Measurements from ENCODE around the gene CYLD.

Gene CYLD

DNA sequence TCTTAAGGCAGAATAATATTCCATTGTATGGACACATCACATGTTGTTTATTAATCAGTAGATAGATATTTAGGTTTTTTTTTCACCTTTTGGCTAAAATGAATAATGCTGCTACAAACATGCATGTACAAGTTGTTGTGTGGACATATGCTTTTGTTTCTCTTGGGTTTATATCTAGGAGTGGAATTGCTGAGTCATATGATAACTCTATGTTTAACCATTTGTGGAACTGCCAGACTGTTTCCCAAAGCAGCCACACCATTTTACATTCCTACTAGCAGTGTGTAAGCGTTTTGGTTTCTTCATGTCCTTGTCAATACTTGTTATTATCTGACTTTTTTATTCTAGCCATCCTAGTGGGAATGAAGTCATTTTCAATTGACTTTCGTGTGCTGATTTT is 21.3 kb downstream of the CYLD start:
- no peak for DNase-seq
- Mint-ChIP-seq H3K4me1 (peaks cover 79% of the 10 kb centered on the region), H3K36me3 (peaks cover 68% of the 10 kb centered on the region), H3K27ac (no peak overlapping the region), H3K4me3 (no peak overlapping the region), H3K27me3 (no peaks in the 10 kb centered on the region), H3K9me3 (peaks cover 8% of the 10 kb centered on the region)
- CTCF ChIA-PET: interaction anchor here (1.1 to 2.0 kb wide), 3 partner anchors 43 to 96 kb away, joined by 4 to 6 read pairs (median 4); no protein-coding TSS in a partner anchor

DNA sequence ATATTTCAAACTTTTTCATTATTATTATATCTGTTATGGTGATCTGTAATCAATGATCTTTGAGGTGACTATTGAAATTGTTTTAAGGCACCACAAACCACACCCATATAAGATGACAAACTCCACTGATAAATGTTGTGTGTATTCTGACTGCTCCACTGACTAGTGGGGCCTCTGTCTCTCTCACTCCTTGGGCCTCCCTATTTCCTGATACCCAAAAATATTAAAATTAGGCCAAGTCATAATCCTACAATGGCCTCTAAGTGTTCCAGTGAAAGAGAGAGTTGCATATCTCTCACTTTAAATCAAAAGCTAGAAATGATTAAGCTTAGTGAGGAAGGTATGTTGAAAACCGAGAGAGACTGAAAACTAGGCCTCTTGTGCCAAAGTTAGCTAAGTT is 23.4 kb downstream of the CYLD start:
- H3K4me3 Mint-ChIP-seq: no peak overlapping the region
- no peak for DNase-seq
- CTCF ChIA-PET: interaction anchor here (1.3 to 2.0 kb wide), 3 partner anchors 14 to 98 kb away, joined by 3 to 4 read pairs (median 4); no protein-coding TSS in a partner anchor
- H3K27ac Mint-ChIP-seq: peak overlapping the region; percentile 47
- H3K36me3 Mint-ChIP-seq: peaks cover 80% of the 10 kb centered on the region
- peaks cover 78% of the 10 kb centered on the region for H3K4me1 Mint-ChIP-seq
- H3K9me3 Mint-ChIP-seq: peaks cover 8% of the 10 kb centered on the region
- H3K27me3 Mint-ChIP-seq: no peaks in the 10 kb centered on the region

GRCh38 chr16:50765861-50766260 is 24.0 kb downstream of the CYLD start:
- peaks cover 8% of the 10 kb centered on the region for H3K9me3 Mint-ChIP-seq
- no peak overlapping the region for H3K4me3 Mint-ChIP-seq
- no peaks in the 10 kb centered on the region for H3K27me3 Mint-ChIP-seq
- CTCF ChIA-PET: interaction anchor here (1.3 to 1.5 kb wide), 2 partner anchors 15 to 39 kb away, joined by 3 to 4 read pairs; no protein-coding TSS in a partner anchor
- peaks cover 73% of the 10 kb centered on the region for H3K4me1 Mint-ChIP-seq
- H3K27ac Mint-ChIP-seq: peak overlapping the region; percentile 47
- peaks cover 78% of the 10 kb centered on the region for H3K36me3 Mint-ChIP-seq
- DNase-seq: no peak

- Mint-ChIP-seq H3K4me1 (peaks cover 76% of the 10 kb centered on the region), H3K27ac (no peak overlapping the region), H3K9me3 (peaks cover 8% of the 10 kb centered on the region), H3K27me3 (no peaks in the 10 kb centered on the region), H3K4me3 (no peak overlapping the region), H3K36me3 (peaks cover 79% of the 10 kb centered on the region)
- no peak for DNase-seq
- CTCF ChIA-PET: interaction anchor here (1.1 to 1.3 kb wide), 2 partner anchors 20 to 39 kb away, joined by 3 to 4 read pairs; no protein-coding TSS in a partner anchor
These were observed 25.3 kb downstream of the CYLD start for GRCh38 chr16:50767197-50767596.

- Mint-ChIP-seq H3K27me3 (no peaks in the 10 kb centered on the region), H3K9me3 (peaks cover 4% of the 10 kb centered on the region), H3K27ac (no peak overlapping the region), H3K36me3 (peaks cover 73% of the 10 kb centered on the region), H3K4me3 (no peak overlapping the region), H3K4me1 (peaks cover 48% of the 10 kb centered on the region)
- no peak for DNase-seq
- CTCF ChIA-PET: no interaction called here
These were observed 29.5 kb downstream of the CYLD start for GRCh38 chr16:50771366-50771765.

DNA sequence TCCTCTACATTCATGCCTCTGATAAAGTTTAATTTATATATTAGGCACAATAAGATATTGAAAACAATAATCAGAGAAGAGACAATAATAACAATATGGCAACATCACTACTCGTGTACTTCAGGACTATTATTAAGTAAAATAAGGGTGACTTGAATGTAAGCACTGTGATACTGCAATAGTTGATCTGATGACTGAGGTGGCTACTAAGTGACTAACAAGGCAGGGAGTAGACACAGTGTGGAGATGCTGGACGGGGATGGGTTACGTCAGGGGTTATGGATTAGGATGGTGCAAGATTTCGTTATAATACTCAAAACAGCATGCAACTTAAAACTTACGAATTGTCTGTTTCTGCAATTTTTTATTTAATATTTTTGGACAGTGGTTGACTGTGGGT is 32.5 kb downstream of the CYLD start:
- DNase-seq: no peak
- Mint-ChIP-seq H3K4me3 (no peak overlapping the region), H3K27ac (no peak overlapping the region), H3K4me1 (peaks cover 34% of the 10 kb centered on the region), H3K9me3 (no peaks in the 10 kb centered on the region), H3K27me3 (no peaks in the 10 kb centered on the region), H3K36me3 (peaks cover 65% of the 10 kb centered on the region)
- CTCF ChIA-PET: no interaction called here

DNA sequence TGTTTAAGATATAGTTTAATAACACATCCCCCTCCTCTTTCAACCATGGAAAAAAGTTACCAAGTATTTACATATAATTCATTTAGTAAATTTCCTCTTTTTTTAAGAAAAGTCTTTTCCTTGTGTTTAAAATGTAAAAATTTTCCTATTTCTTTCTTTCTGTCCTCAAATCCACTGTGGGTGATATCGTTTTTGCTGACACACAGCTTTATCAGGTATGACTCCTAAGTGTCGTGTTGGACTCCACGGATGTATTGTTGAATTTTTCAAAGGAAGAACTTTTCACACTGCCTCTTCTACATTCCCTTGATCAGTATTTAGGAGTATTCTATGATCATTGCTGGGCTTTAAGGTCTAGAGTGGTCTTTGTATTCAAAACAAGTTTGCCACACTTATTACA is 33.1 kb downstream of the CYLD start:
- Mint-ChIP-seq H3K4me3 (no peak overlapping the region), H3K27ac (no peak overlapping the region), H3K27me3 (no peaks in the 10 kb centered on the region), H3K4me1 (peaks cover 32% of the 10 kb centered on the region), H3K36me3 (peaks cover 67% of the 10 kb centered on the region), H3K9me3 (no peaks in the 10 kb centered on the region)
- CTCF ChIA-PET: interaction anchor here (0.6 kb wide), 1 partner anchor 1304 kb away, joined by 3 read pairs; no protein-coding TSS in a partner anchor
- DNase-seq: no peak

DNA sequence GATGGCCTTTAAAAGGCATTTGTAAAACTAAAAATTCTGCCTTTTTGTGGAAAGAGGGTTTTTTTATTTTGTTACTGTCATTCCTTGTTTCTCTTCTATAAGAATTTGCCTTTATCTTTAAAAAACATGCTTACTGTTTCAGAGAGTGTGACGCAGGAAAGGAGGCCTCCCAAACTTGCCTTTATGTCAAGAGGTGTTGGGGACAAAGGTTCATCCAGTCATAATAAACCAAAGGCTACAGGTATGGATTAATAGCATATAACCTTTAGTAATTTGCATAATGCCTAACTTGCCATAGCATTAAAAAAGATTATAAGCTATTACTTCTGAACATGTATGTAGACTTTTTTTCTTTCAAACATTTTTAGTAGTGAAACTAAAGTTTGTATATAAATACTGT is 34.2 kb downstream of the CYLD start:
- Mint-ChIP-seq H3K4me1 (peaks cover 36% of the 10 kb centered on the region), H3K9me3 (no peaks in the 10 kb centered on the region), H3K27me3 (no peaks in the 10 kb centered on the region), H3K4me3 (no peak overlapping the region), H3K36me3 (peaks cover 69% of the 10 kb centered on the region), H3K27ac (no peak overlapping the region)
- CTCF ChIA-PET: interaction anchor here (1.0 to 1.9 kb wide), 2 partner anchors 30 to 109 kb away, joined by 3 to 11 read pairs; no protein-coding TSS in a partner anchor
- DNase-seq: no peak

GRCh38 chr16:50778284-50779163 is 36.6 kb downstream of the CYLD start:
- Mint-ChIP-seq H3K27ac (no peak overlapping the region), H3K36me3 (peaks cover 69% of the 10 kb centered on the region)

DNA sequence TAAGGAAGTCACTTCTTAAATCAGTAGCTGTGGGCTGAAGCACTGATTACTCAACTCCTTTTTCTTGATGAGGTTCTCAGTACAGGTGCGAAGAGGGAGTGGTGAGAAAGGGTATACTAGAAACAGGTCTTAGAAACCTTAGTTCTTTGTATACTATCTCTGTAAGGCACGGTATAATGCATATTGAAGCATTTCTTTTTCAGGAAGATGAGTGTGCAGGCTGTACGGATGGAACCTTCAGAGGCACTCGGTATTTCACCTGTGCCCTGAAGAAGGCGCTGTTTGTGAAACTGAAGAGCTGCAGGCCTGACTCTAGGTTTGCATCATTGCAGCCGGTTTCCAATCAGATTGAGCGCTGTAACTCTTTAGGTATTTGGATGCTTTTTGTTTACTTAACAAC is 39.2 kb downstream of the CYLD start:
- Mint-ChIP-seq H3K4me3 (no peak overlapping the region), H3K4me1 (peaks cover 31% of the 10 kb centered on the region), H3K36me3 (peaks cover 71% of the 10 kb centered on the region), H3K9me3 (no peaks in the 10 kb centered on the region), H3K27ac (peak overlapping the region; percentile 93), H3K27me3 (no peaks in the 10 kb centered on the region)
- CTCF ChIA-PET: interaction anchor here (0.6 to 1.4 kb wide), 8 partner anchors 11 to 1335 kb away, joined by 3 to 5 read pairs (median 3); no protein-coding TSS in a partner anchor
- no peak for DNase-seq

More at GRCh38 chr16:50778284-50779163, 36.6 kb downstream of the CYLD start:
- no peak for DNase-seq
- Mint-ChIP-seq H3K4me3 (no peak overlapping the region), H3K4me1 (peaks cover 42% of the 10 kb centered on the region), H3K27me3 (no peaks in the 10 kb centered on the region), H3K9me3 (no peaks in the 10 kb centered on the region)
- CTCF ChIA-PET: no interaction called here

DNA sequence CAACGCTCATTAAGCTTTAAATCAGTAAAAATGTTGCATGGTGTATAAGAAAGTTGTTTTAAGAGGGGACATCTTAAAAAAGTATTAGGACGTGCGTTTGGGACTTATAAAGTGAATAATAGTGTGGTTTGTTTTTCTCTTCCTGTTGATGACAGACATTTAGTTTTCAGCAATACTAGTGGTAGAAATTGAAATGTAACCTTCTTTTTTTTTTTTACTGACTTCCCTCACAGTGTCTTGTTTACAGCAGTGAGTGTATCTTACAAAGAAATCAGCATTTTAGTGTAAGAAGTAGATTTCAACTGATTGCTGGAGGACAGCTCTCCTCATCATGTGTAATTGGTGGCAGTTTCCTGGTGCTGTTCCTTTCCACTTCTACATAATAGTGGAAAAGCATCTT is 39.6 kb downstream of the CYLD start:
- no peaks in the 10 kb centered on the region for H3K9me3 Mint-ChIP-seq
- CTCF ChIA-PET: interaction anchor here (0.6 to 1.4 kb wide), 7 partner anchors 11 to 1336 kb away, joined by 3 to 5 read pairs (median 3); no protein-coding TSS in a partner anchor
- H3K27me3 Mint-ChIP-seq: no peaks in the 10 kb centered on the region
- peak overlapping the region; percentile 93 for H3K27ac Mint-ChIP-seq
- no peak overlapping the region for H3K4me3 Mint-ChIP-seq
- peaks cover 31% of the 10 kb centered on the region for H3K4me1 Mint-ChIP-seq
- peaks cover 74% of the 10 kb centered on the region for H3K36me3 Mint-ChIP-seq
- no peak for DNase-seq

- Mint-ChIP-seq H3K4me1 (peaks cover 2% of the 10 kb centered on the region), H3K36me3 (peaks cover 66% of the 10 kb centered on the region), H3K9me3 (peaks cover 3% of the 10 kb centered on the region), H3K27me3 (no peaks in the 10 kb centered on the region), H3K27ac (no peak overlapping the region), H3K4me3 (no peak overlapping the region)
- CTCF ChIA-PET: interaction anchor here (4.7 kb wide), 1 partner anchor 16 kb away, joined by 16 read pairs; no protein-coding TSS in a partner anchor
- no peak for DNase-seq
These were observed 47.9 kb downstream of the CYLD start for GRCh38 chr16:50789757-50790156.

GRCh38 chr16:50791522-50791921 is 49.6 kb downstream of the CYLD start:
- CTCF ChIA-PET: no interaction called here
- H3K9me3 Mint-ChIP-seq: peaks cover 3% of the 10 kb centered on the region
- no peak overlapping the region for H3K27ac Mint-ChIP-seq
- H3K4me1 Mint-ChIP-seq: peaks cover 4% of the 10 kb centered on the region
- no peak for DNase-seq
- no peak overlapping the region for H3K4me3 Mint-ChIP-seq
- peaks cover 68% of the 10 kb centered on the region for H3K36me3 Mint-ChIP-seq
- H3K27me3 Mint-ChIP-seq: no peaks in the 10 kb centered on the region

GRCh38 chr16:50796829-50797228 is 54.9 kb downstream of the CYLD start:
- Mint-ChIP-seq H3K27ac (no peak overlapping the region), H3K27me3 (no peaks in the 10 kb centered on the region), H3K4me1 (peaks cover 2% of the 10 kb centered on the region), H3K4me3 (no peak overlapping the region), H3K9me3 (no peaks in the 10 kb centered on the region), H3K36me3 (peaks cover 67% of the 10 kb centered on the region)
- no peak for DNase-seq
- CTCF ChIA-PET: interaction anchor here (0.5 to 1.2 kb wide), 4 partner anchors 9 to 554 kb away, joined by 3 to 4 read pairs (median 4); no protein-coding TSS in a partner anchor
